MM.1S (cell line): Measurements from ENCODE around the gene SRRD.

ENCODE experiments used
- EZH2 ChIP-seq: fragments of 300-600 bp; sonication (generic); optimal IDR thresholded peaks from 2 replicates; pipeline ENCODE3; 2017; ENCODE audit warnings: low read depth, mild to moderate bottlenecking, antibody characterized with exemption, low read length, mixed read lengths
- TF ChIP-seq, protein P1 (sequence below): fragments of 300-600 bp; sonication (generic); IDR thresholded peaks from 2 replicates; pipeline ENCODE4 v1.5.1; 2016; ENCODE audit warnings: antibody characterized with exemption, low read length, mixed read lengths

GRCh38 chr22:26485013-26485412 is 1.3 kb downstream of the SRRD start:
- TF ChIP-seq, protein P1, sequence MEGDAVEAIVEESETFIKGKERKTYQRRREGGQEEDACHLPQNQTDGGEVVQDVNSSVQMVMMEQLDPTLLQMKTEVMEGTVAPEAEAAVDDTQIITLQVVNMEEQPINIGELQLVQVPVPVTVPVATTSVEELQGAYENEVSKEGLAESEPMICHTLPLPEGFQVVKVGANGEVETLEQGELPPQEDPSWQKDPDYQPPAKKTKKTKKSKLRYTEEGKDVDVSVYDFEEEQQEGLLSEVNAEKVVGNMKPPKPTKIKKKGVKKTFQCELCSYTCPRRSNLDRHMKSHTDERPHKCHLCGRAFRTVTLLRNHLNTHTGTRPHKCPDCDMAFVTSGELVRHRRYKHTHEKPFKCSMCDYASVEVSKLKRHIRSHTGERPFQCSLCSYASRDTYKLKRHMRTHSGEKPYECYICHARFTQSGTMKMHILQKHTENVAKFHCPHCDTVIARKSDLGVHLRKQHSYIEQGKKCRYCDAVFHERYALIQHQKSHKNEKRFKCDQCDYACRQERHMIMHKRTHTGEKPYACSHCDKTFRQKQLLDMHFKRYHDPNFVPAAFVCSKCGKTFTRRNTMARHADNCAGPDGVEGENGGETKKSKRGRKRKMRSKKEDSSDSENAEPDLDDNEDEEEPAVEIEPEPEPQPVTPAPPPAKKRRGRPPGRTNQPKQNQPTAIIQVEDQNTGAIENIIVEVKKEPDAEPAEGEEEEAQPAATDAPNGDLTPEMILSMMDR, result no peak
- TF ChIP-seq EZH2, result no peak
